GM12873 (cell line): Measurements from ENCODE around the gene PRPSAP2.

ENCODE experiments used
- CTCF ChIP-seq: IDR thresholded peaks from 2 replicates; pipeline ENCODE4 v1.5.1; 2012; ENCODE audit warnings: low read depth, mild to moderate bottlenecking, moderate library complexity, low read length, control low read depth; ENCODE audit not compliant: insufficient read depth; ENCODE audit errors: missing control alignments

Gene PRPSAP2

GRCh38 chr17:18976201-18976600, 118.3 kb downstream of the PRPSAP2 start:
- no peak for TF ChIP-seq CTCF

- TF ChIP-seq CTCF = no peak
These were observed 119.1 kb downstream of the PRPSAP2 start for GRCh38 chr17:18977021-18977420.

GRCh38 chr17:18977646-18978045, 119.7 kb downstream of the PRPSAP2 start:
- TF ChIP-seq CTCF = no peak

- TF ChIP-seq CTCF = no peak
These were observed 120.1 kb downstream of the PRPSAP2 start for GRCh38 chr17:18978050-18978449.

GRCh38 chr17:18978655-18979054, 120.7 kb downstream of the PRPSAP2 start:
- TF ChIP-seq CTCF = no peak
